Anterior cingulate cortex (tissue), 58 donors: ENCODE data around the gene JAKMIP2.
"Not testable (repeated sequence)": the region's sequence is repeated elsewhere in the genome, so short reads cannot be mapped to it uniquely, and the experiment has no call there.

Experiments used
- DNase-seq, 58 donors: peaks; one replicate each; lab custom pipeline; 2025; lab: John Stamatoyannopoulos, UW

JAKMIP2 gene

GRCh38 chr5:147668385-147668784 is 114.1 kb downstream of the JAKMIP2 start:
- no peak for DNase-seq

GRCh38 chr5:147667363-147667762 is 115.2 kb downstream of the JAKMIP2 start:
- no peak for DNase-seq

- DNase-seq, result no peak
Measured at GRCh38 chr5:147666419-147666818, 116.1 kb downstream of the JAKMIP2 start.

- DNase-seq, result peak in 9 of 58 donors; percentile 1 to 64 (median 17)
Measured at GRCh38 chr5:147661541-147661940, 121.0 kb downstream of the JAKMIP2 start.

- no peak for DNase-seq
Measured at GRCh38 chr5:147659166-147659929, 123.2 kb downstream of the JAKMIP2 start.

- no peak for DNase-seq
Measured at GRCh38 chr5:147658293-147658932, 124.1 kb downstream of the JAKMIP2 start.

- DNase-seq, result no peak
Measured at GRCh38 chr5:147648597-147648996, 133.9 kb downstream of the JAKMIP2 start.

- DNase-seq, result no peak
Measured at GRCh38 chr5:147645197-147645596, 137.3 kb downstream of the JAKMIP2 start.

- no peak for DNase-seq
Measured at GRCh38 chr5:147644460-147644859, 138.1 kb downstream of the JAKMIP2 start.

- no peak for DNase-seq
Measured at GRCh38 chr5:147643142-147643541, 139.4 kb downstream of the JAKMIP2 start.

GRCh38 chr5:147642666-147643065 is 139.9 kb downstream of the JAKMIP2 start:
- DNase-seq, result no peak

GRCh38 chr5:147639321-147639720 is 143.2 kb downstream of the JAKMIP2 start:
- no peak for DNase-seq

GRCh38 chr5:147636729-147636984 is 145.9 kb downstream of the JAKMIP2 start:
- no peak for DNase-seq

- DNase-seq, result peak in 14 of 58 donors; percentile 1 to 39 (median 16)
Measured at GRCh38 chr5:147635882-147636728, 146.4 kb downstream of the JAKMIP2 start.

- not testable (repeated sequence) for DNase-seq
Measured at GRCh38 chr5:147635439-147635838, 147.1 kb downstream of the JAKMIP2 start.

- DNase-seq, result no peak
Measured at GRCh38 chr5:147633173-147633572, 149.4 kb downstream of the JAKMIP2 start.

GRCh38 chr5:147631428-147632003 is 151.0 kb downstream of the JAKMIP2 start:
- no peak for DNase-seq

- DNase-seq, result no peak
Measured at GRCh38 chr5:147629196-147629595, 153.3 kb downstream of the JAKMIP2 start.

- peak in 45 of 58 donors; percentile 6 to 84 (median 45) for DNase-seq
Measured at GRCh38 chr5:147628058-147628895, 154.3 kb downstream of the JAKMIP2 start.

- no peak for DNase-seq
Measured at GRCh38 chr5:147626464-147626863, 156.1 kb downstream of the JAKMIP2 start.
